IPS-15b (cell line): Measurements from ENCODE around the gene NLRP14.

Source experiments
- H3K27me3 ChIP-seq: one replicate; pipeline ENCODE4 v1.6.1; 2013; ENCODE audit warnings: low read length; ENCODE audit not compliant: control insufficient read depth, insufficient read depth
- H3K36me3 ChIP-seq: one replicate; pipeline ENCODE4 v1.6.1; 2013; ENCODE audit warnings: low read length; ENCODE audit not compliant: control insufficient read depth, insufficient read depth
- H3K4me1 ChIP-seq: one replicate; pipeline ENCODE4 v1.6.1; 2013; ENCODE audit warnings: mild to moderate bottlenecking, low read length; ENCODE audit not compliant: control insufficient read depth, insufficient read depth
- H3K4me3 ChIP-seq: one replicate; pipeline ENCODE4 v1.5.1; 2013; ENCODE audit warnings: low read depth, low read length
- H3K9ac ChIP-seq: one replicate; pipeline ENCODE4 v1.6.1; 2013; ENCODE audit warnings: low read depth, mild to moderate bottlenecking, low read length
- H3K9me3 ChIP-seq: one replicate; pipeline ENCODE4 v1.6.1; 2013; ENCODE audit warnings: mild to moderate bottlenecking, low read length; ENCODE audit not compliant: control insufficient read depth, insufficient read depth

NLRP14 gene

DNA sequence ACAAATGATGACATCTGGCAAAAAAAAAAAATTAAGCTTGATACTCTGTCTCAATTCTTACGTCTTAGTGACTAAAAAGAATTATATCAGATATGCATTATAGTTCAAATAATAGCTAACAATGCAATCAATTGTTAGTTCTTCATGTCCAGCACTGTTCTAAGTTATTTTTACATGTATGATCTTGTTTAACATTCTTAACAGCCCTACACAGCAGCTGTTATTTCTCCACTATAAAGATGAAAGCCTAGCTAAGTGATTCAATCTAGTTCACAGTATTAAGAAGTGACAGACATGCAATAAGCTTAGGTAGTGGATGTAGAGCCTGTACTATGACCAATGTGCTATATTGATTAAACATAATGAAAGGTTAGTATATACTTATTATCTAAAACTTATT, 4.3 kb upstream of the NLRP14 start:
- no peaks in the 10 kb centered on the region for H3K36me3 ChIP-seq
- H3K27me3 ChIP-seq = peaks cover 6% of the 10 kb centered on the region
- H3K4me3 ChIP-seq = no peak overlapping the region
- no peaks in the 10 kb centered on the region for H3K9me3 ChIP-seq
- H3K9ac ChIP-seq = no peak overlapping the region
- H3K4me1 ChIP-seq = no peaks in the 10 kb centered on the region

DNA sequence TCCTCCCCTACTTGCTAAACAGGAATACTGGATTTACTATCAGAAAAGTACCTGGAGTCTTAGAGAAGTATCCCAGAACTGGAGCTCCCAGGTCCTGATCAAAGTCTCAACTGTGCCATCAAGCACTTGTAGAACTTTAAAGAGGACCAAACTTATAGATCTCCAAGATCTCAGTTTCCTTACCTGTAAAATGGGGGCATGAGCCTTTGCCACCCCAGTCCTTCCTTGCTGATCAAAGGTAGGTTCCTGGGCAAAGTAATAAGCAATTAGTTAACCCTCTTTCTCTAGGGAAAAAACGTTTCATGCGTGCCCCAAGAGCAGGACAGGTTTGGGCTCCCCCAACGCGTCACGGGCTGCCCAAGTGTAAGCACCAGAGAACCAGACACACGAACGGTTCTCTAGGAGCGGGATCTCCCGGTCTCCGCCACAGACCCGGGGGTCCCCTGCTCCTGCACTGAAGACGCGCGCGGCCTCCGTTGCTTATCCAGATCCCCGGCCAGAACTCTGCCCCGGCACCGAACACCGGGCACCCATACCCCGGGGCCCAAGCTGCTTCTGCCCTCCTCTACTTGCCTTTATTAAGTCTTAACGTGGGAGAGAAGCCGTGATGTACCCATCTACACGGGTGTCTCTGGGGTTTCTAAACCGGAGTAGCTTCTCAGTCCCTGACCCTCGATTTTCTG, 638 bp upstream of the NLRP14 start:
- H3K4me1 ChIP-seq = no peaks in the 10 kb centered on the region
- peak overlapping the region; percentile 70 for H3K9ac ChIP-seq
- H3K4me3 ChIP-seq = peak overlapping the region; percentile 96
- peaks cover 11% of the 10 kb centered on the region for H3K27me3 ChIP-seq
- H3K36me3 ChIP-seq = no peaks in the 10 kb centered on the region
- H3K9me3 ChIP-seq = no peaks in the 10 kb centered on the region

DNA sequence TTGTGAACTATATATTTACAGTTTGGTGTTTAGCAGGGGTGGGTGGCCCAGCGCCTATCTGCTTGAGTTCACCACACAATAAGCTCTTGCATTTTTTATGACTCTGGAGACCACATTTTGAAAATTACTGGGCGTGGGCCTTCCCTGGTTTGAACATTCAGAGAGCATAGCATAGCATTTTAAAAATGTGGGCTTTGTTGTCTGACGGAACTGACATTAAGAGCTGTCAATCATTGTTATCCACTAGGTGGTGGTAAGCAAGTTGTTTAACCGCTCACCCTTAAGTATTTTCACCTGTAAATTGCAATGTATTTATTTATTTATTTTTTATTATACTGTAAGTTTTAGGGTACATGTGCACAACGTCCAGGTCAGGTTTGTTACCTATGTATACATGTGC, 1.0 kb downstream of the NLRP14 start:
- Histone ChIP-seq H3K9ac (no peak overlapping the region), H3K9me3 (no peaks in the 10 kb centered on the region), H3K4me3 (no peak overlapping the region)

DNA sequence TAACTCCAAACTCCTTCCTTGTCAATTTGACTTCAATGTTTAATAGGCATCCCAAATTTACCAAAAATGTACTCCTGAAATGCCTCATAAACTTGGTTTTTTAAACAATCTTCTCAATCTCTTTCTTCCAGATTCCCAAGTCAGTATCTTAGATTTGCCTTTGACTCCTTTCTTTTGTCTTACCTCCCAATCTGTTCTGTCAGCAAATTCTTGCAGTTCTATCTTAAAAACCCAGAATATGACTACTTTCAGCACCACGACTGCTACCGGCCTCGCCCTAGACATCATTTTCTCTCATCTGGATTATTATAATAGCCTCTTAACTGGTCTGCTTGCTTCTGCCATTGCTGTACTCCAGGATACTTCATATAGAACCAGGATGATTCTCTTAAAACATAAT, 7.9 kb downstream of the NLRP14 start:
- Histone ChIP-seq H3K9ac (no peak overlapping the region), H3K27me3 (no peaks in the 10 kb centered on the region), H3K36me3 (no peaks in the 10 kb centered on the region), H3K4me1 (no peaks in the 10 kb centered on the region), H3K9me3 (no peaks in the 10 kb centered on the region), H3K4me3 (no peak overlapping the region)

More for the DNA sequence above, 1.0 kb downstream of the NLRP14 start:
- Histone ChIP-seq H3K27me3 (peaks cover 11% of the 10 kb centered on the region), H3K36me3 (no peaks in the 10 kb centered on the region), H3K4me1 (no peaks in the 10 kb centered on the region)

DNA sequence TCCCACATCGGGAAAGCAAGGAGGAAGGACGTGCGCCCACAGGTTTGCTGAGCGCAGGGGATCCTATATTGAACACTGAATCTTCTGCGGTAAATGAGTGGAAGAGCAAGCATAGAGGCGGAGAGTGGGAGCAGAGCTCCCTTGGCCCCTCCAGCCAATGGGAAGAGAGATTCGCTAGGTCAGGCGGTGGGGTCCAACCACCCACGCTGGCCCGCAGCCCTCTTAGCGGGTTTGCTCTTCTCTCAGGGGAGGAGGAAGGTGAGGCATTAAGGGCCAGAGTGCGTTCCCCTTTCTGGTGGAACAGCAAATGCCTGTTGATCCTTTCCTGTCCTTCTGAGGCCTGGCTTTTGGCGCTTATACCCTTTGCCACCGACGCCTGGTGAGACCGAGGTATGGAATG, 10.6 kb downstream of the NLRP14 start:
- no peak overlapping the region for H3K4me3 ChIP-seq
- no peaks in the 10 kb centered on the region for H3K36me3 ChIP-seq
- no peaks in the 10 kb centered on the region for H3K9me3 ChIP-seq
- no peaks in the 10 kb centered on the region for H3K4me1 ChIP-seq
- H3K27me3 ChIP-seq = no peaks in the 10 kb centered on the region
- H3K9ac ChIP-seq = no peak overlapping the region

DNA sequence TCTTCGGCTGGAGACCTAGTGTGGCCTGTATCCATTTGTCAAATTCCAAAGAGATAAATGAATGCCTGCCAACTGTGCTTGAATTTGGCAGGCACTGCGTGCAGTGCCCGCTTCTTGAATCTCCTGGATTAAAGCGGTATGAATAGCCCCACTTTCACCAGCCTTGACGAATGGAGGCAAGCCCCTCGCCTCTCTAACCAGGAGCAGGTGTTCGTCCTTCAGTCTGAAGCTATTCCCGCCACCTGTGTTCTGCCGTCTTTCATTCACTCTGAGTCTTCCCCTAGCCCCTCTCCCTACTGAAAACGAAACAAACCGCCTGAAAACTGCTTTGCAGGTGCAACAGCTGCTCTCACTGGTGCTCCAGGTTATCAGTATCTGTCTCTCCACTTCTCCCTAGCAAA, 11.2 kb downstream of the NLRP14 start:
- Histone ChIP-seq H3K27me3 (no peaks in the 10 kb centered on the region), H3K4me1 (no peaks in the 10 kb centered on the region), H3K9ac (no peak overlapping the region), H3K4me3 (no peak overlapping the region), H3K36me3 (no peaks in the 10 kb centered on the region), H3K9me3 (no peaks in the 10 kb centered on the region)

DNA sequence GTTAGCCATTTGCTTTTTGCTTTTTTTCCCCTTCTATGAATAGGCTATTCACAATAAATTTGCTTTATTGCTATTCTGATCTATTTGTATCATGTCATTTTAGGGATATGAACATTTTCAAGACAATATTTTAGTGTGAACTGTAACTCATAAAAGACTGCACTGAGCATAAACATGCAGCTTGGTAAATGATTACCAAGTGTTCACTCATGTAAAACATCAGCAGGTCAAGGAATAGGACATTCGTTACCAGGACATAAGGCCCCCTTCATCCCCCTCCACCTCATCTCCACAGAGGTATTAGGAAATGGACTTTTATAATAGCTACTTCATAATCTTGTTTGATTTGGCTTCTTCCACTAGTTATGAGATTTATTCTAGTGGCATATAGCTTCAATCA, 12.4 kb downstream of the NLRP14 start:
- Histone ChIP-seq H3K36me3 (no peaks in the 10 kb centered on the region), H3K9ac (no peak overlapping the region), H3K27me3 (no peaks in the 10 kb centered on the region), H3K4me3 (no peak overlapping the region), H3K9me3 (no peaks in the 10 kb centered on the region), H3K4me1 (no peaks in the 10 kb centered on the region)

DNA sequence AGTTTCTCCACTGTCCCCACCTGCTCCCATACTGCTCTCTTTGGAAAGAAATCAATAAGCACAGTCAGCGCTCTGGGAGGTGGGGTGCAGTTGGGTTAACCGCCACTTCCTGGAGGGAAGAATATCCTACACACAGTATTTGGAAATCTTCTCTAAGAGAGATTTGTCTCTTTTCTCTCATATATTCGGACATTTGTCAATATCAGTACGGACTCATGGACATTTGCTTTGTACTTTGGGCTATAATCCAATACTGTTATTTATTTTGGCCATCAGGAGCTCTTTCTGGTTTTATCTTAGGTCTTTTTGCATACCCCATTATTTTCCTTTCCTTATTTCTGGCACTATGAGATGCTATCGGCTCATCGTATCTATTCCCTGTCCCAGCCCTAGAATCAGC, 13.7 kb downstream of the NLRP14 start:
- no peak overlapping the region for H3K4me3 ChIP-seq
- no peaks in the 10 kb centered on the region for H3K27me3 ChIP-seq
- no peak overlapping the region for H3K9ac ChIP-seq
- no peaks in the 10 kb centered on the region for H3K9me3 ChIP-seq
- no peaks in the 10 kb centered on the region for H3K36me3 ChIP-seq
- no peaks in the 10 kb centered on the region for H3K4me1 ChIP-seq

DNA sequence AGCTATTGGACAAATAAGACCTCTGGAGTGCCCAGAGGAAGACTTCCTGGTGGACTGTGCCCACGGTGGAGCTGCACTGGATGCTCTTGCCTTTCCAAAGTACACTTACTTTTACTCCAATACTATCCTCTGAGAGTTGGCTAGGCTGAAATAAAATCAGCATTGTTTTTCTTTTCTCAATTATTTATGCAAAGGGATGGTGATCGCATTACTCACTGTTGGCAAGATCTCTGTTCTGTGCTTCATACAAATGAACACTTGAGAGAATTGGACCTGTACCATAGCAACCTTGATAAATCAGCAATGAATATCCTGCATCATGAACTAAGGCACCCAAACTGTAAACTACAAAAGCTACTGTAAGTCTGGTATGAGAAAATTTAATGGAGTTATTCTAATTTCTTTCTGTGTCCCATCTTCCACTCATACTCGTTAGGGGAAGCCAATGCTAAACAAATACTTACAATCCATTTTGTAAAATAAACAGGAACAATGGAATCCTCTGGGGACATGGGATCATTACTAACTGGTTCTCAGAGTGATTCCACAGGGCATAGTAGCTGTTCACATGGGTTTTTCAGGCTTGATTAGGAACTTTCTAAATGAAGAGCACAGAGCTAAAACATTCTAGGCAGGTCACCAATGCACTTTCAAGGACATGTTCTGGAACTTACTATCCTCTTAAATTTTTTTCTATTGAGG, 26.3 kb downstream of the NLRP14 start:
- Histone ChIP-seq H3K27me3 (no peaks in the 10 kb centered on the region), H3K4me1 (no peaks in the 10 kb centered on the region), H3K36me3 (no peaks in the 10 kb centered on the region), H3K9ac (no peak overlapping the region), H3K4me3 (no peak overlapping the region), H3K9me3 (no peaks in the 10 kb centered on the region)

DNA sequence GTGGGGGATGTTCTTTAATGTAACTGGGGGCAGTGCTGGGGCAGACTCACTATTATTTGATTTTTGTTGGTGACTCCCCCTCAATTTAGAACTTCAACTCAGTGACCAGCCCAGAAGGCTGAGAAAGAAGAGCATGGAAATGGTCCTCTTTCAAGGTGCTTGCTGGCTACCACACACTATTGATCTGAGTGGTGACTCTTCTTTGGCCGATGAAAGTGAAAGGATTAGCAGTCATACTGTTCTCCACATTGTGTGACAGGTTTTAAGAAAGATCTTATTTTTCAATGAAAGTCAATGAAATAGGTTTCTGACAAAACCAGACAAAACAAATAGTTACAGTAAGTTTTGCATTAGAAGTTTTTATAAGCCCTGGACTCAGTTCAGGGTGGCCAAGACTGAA, 29.9 kb downstream of the NLRP14 start:
- no peaks in the 10 kb centered on the region for H3K36me3 ChIP-seq
- H3K9ac ChIP-seq = no peak overlapping the region
- H3K27me3 ChIP-seq = no peaks in the 10 kb centered on the region
- no peak overlapping the region for H3K4me3 ChIP-seq
- H3K4me1 ChIP-seq = no peaks in the 10 kb centered on the region
- no peaks in the 10 kb centered on the region for H3K9me3 ChIP-seq

DNA sequence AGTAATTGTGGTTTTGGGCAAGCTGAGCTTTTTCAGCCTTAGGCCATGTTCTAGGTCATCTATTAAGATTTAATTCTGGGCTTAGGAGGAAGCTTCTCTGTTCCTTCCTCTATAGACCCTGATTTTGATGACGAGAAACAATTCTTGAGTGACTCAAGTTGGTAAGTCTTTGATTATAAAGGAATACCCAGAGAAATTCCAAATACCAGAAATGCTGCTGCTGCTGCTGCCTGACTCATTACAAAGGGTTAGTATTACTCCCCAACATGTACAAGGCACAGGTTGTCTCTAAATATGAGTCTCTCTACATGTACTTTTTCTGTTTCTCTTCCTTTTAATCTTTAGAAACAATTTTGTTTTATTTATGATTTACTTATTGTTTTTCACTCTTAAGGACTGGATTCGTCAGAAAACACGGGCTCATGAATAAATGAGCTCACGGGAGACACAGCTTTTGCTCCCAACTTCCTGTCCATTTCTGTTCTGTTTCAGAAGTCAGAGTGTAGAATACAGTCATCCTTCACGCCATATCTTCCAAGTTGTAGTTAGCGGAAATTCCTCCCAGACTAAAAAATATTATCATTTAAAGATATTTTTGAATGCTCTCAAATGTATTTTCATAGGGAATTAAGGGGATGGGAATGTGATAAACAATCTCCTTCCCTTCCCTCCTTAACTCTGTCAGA, 36.7 kb downstream of the NLRP14 start:
- no peaks in the 10 kb centered on the region for H3K27me3 ChIP-seq
- no peak overlapping the region for H3K9ac ChIP-seq
- H3K4me1 ChIP-seq = no peaks in the 10 kb centered on the region
- no peaks in the 10 kb centered on the region for H3K36me3 ChIP-seq
- H3K4me3 ChIP-seq = no peak overlapping the region
- no peaks in the 10 kb centered on the region for H3K9me3 ChIP-seq

DNA sequence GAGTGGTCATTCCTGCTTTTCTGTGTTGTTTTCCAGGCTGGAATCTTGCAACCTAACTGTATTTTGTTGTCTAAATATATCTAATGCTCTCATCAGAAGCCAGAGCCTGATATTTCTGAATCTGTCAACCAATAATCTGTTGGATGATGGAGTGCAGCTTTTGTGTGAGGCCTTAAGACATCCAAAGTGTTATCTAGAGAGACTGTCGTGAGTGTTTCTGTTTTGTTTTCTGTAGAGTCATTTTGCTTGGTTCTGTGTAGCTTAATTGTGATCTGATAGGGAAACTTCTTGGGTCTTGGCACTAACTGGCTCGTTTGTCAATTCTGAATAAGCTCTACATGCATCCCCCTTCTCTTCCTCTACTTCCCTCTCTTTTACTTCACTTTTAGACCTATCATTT, 37.4 kb downstream of the NLRP14 start:
- no peaks in the 10 kb centered on the region for H3K9me3 ChIP-seq
- H3K4me1 ChIP-seq = no peaks in the 10 kb centered on the region
- no peaks in the 10 kb centered on the region for H3K27me3 ChIP-seq
- no peaks in the 10 kb centered on the region for H3K36me3 ChIP-seq
- H3K9ac ChIP-seq = no peak overlapping the region
- H3K4me3 ChIP-seq = no peak overlapping the region
